ENCODE data around the gene RPN1. TPM values are rescaled to one million over a fixed set of nuclear protein-coding genes. Genes with fewer than 3 reads are reported as not detected.

RPN1 gene
- total RNA-seq, 1 donor from 2014 or later = 181 TPM

DNA sequence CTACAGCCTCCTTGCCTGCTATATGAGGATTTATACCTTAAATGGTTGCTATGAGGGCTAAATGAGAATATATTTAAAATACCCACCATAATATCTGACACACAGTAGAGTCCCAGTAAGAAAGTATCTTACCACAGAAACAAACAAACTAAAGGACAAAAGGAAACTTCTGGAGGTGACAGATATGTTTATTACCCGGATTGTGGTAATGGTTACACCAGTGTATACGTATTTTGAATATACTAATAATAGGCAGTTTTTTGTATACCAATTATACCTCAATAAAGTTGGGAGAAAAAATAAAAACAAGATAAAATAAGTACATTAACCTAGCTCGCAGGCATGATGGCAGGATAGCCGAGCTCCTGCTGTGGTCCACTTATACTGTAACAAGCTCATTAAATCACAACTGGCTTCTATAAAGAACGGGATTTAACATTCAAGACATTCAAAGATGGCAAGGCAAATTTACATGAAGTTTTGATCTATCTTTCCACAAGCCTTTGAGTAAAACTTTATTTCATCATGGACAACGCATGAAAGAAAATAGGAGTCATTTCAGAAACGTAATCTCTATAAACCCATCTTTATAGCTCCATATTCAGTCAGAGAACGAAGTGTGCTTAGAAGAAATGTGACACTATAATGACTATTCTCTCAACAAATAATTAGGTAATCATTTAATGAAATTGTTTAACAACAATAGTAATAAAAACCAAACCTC lies 1.5 kb downstream of the RPN1 start:
- no peak for DNase-seq

- no peak for DNase-seq
Observed at GRCh38 chr3:128648402-128648801, 2.2 kb downstream of the RPN1 start.

GRCh38 chr3:128647307-128647706 lies 3.3 kb downstream of the RPN1 start:
- no peak for DNase-seq

DNA sequence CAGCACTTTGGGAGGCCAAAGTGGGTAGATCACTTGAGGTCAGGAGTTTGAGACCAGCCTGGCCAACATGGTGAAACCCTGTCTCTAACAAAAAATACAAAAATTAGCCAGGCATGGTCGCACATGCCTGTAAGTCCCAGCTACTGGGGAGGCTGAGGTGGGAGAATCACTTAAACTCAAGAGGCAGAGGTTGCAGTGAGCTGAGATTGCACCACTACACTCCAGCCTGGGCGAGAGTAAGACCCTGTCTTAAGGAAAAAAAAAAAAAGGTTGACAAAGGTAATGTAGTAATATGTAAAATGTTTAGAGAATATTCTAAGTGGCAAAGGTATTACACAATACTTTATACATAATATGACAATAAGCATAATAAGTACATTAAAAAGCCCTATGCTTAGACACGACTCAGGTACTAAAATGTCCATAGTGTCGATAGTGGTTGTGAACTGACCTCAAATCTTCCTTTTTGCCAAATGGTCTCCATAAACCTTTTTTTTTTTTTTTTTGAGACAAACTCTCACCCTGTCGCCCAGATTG lies 16.5 kb downstream of the RPN1 start:
- no peak for DNase-seq

DNA sequence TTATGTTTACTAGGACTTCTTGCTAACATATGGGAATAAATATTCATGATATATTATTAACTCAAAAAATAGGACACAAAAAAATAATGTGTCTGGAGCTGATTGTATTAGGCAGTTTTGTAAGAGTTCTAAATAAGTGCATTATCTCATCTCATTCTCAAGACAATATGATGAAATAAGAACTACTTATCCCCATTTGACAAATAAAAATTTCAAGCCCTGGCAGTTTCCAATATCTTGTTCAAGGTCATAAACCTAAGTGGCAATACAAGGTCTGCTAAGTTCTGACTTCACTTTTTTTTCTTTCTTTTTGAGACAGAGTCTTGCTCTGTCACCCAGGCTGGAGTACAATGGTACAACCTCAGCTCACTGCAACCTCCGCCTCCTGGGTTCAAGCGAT lies 18.3 kb downstream of the RPN1 start:
- no peak for DNase-seq

- DNase-seq = no peak
Observed at GRCh38 chr3:128629936-128630335, 20.7 kb downstream of the RPN1 start.

GRCh38 chr3:128625409-128625945 lies 25.1 kb downstream of the RPN1 start:
- no peak for DNase-seq

GRCh38 chr3:128624526-128625138 lies 26.0 kb downstream of the RPN1 start:
- DNase-seq = no peak

DNA sequence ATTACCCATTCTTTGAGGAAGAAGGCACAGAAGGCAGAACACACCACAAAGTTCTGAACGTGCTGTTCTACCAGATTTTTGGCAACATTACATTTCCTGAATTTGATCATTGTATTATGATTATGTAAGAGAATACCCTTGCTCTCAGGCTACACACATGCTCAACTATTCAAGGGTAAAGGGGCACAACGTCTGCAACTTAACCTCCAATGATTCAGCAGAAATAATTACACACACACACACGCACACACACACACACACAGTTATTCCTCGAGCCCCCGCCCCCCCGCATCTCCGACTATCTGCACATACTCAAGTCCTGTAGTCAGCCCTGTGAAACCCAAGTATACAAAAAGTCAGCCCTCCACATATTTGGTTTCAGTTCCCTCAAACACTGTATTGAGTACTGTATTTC lies 26.8 kb downstream of the RPN1 start:
- no peak for DNase-seq

- no peak for DNase-seq
Observed at GRCh38 chr3:128621931-128622330, 28.7 kb downstream of the RPN1 start.

GRCh38 chr3:128621234-128621633 lies 29.4 kb downstream of the RPN1 start:
- no peak for DNase-seq

DNA sequence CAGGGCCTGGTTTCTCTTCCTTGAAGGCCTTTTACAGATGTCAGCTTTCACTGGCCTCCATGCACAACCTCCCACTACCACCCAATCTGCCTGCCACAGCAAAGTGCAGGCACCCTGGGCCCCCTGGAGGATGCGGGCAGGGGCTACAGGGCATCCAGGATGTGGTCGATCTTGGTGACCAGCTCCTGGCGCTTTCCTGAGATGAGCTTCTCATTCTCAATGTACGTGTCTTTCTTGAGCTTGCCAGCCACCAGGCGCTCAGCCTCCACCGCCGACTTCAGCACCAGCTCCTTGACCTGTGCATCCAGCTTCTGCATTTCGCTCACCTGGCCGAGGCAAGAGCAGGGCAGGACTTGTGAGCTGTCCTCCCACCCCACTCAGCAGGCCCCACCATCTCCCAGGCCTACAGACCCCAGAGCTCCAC lies 30.3 kb downstream of the RPN1 start:
- no peak for DNase-seq

DNA sequence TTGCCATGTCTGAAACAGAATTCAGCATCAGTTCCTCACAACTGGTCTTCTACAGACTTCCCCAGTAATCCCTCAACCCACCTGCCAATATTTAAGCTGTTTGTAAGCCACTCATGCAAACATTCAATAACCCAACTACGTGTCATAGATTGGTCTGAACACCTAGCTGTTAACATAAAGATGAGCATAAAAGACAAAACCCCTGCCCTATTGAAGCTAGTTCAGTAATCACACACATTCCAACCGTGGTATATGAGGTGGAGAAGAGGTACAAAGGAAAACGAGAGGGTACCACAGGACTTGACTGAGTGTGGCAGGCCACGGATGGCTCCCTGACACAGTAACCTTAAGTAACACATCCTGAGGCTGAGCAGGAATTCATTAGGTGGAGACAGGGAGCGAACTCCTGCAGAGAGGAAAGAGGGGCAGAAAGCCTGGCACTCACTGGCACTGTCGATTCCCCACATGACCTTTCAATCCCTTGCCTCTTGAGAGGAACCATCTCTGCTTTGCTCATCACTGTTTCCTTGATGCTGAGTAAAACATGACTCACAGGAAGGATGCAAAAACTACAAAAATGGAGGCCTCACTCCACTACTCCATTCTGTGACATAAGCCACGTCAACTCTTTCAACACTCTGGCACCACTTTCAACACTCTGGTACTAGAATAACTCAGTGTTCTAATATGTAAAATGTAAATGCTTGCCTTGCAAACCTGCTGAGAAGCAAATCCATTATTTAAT lies 31.3 kb downstream of the RPN1 start:
- no peak for DNase-seq

GRCh38 chr3:128618398-128618726 lies 32.3 kb downstream of the RPN1 start:
- no peak for DNase-seq

GRCh38 chr3:128617557-128618397 lies 32.8 kb downstream of the RPN1 start:
- DNase-seq = peak; percentile 93

- DNase-seq = no peak
Observed at GRCh38 chr3:128617270-128617556, 33.4 kb downstream of the RPN1 start.

- DNase-seq = no peak
Observed at GRCh38 chr3:128616516-128617269, 33.9 kb downstream of the RPN1 start.

DNA sequence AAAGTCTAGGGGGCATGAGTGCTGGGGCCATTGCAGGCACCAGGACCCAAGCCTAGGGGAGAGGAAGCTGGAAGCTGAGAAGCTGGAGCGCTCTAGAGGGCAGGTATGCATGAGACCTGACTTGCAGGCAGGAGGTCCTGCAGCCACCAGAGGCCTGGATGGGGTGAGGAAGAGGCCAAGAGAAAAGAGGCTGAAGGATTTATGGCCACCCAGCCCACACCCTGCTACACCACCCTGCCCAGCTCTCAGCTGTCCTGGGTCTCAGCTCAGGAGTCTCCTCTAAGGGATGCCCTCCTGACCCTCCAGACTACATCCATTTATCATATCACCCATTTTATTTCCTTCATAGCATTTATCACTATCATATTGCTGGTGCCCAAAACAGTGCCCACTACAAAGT lies 36.5 kb downstream of the RPN1 start:
- DNase-seq = no peak

- no peak for DNase-seq
Observed at GRCh38 chr3:128613083-128613829, 37.4 kb downstream of the RPN1 start.

GRCh38 chr3:128610451-128611070 lies 40.1 kb downstream of the RPN1 start:
- DNase-seq = no peak

Data from occipital lobe (tissue), 2 donors.